ENCODE results near the gene CACNA1I.

The CACNA1I gene

DNA sequence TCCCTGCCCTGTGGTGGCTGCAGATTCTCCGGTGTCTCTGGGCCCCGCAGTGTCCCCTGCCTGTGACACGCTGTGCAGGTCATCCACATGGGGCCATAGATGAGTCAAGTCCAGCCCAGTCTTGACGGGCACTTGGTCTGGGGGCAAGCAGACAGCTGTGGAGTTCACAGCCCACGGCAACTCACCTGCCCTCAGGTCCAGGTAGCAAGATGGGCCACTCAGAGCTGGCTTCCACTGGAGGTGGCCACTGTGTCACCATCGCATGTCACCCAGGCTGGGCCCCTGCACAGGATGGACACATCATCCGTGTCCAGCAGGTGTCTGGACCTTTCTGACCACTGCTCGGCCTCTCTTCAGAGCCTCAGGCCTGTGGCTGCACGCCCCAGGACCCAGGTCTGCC is 109.9 kb downstream of the CACNA1I start:
- Histone ChIP-seq H3K27ac (ENCODE audit: insufficient read depth, low read length, poor library complexity, severe bottlenecking) (no peak overlapping the region), H3K4me3 (ENCODE audit: insufficient read depth, low read depth, low read length, poor library complexity, severe bottlenecking) (no peak overlapping the region), H3K27me3 (replicated peaks; ENCODE audit: control insufficient read depth, insufficient read depth, low read length, poor library complexity, severe bottlenecking) (no peaks in the 10 kb centered on the region), H3K9me3 (ENCODE audit: control insufficient read depth, low read length) (no peaks in the 10 kb centered on the region), H3K4me1 (ENCODE audit: control insufficient read depth, insufficient read depth, low read length, poor library complexity, severe bottlenecking) (no peaks in the 10 kb centered on the region), H3K36me3 (ENCODE audit: control insufficient read depth, insufficient read depth, low read length) (peaks cover 16% of the 10 kb centered on the region)
- DNase-seq = no peak

DNA sequence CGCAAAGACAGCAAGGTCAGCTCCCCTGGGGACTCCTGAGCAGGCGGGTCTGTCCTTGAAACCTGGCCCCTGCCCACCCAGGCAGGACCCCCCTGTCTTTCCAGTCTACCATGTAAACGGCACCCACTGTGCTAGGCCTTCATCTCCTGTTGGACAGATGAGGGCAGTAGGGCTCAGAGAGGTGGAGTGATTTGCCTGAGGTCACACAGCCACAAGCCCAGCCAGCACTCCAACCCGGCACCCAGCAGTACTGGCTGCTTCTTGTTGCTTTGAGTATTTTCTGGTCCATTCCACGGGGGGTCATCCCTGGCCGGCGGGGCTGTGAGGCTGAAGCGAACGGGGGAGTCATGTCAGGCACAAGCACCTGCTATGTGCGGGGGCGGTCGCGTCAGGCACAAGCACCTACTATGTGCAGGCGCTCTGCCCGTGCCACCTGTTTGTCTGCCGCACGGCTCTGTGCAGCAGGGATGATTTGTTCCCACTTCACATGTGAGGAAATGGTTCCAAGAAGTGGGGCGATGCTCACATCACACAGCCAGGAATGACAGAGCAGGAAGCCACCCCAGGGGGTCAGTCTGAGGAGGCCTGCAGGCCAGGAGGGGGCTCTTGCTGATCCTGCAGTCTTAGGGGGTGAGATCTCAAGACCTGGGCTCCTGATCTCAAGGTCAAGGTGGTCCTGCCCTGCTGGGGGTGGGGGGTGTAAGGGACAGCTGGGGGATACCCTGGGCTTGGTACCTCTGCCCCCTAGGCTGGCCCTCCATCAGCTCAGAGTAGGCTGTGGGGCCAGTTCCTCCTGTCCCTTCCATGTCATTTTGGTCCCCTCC is 110.7 kb downstream of the CACNA1I start:
- Histone ChIP-seq H3K9me3 (ENCODE audit: control insufficient read depth, low read length) (no peaks in the 10 kb centered on the region), H3K4me1 (ENCODE audit: control insufficient read depth, insufficient read depth, low read length, poor library complexity, severe bottlenecking) (no peaks in the 10 kb centered on the region), H3K27me3 (replicated peaks; ENCODE audit: control insufficient read depth, insufficient read depth, low read length, poor library complexity, severe bottlenecking) (no peaks in the 10 kb centered on the region), H3K36me3 (ENCODE audit: control insufficient read depth, insufficient read depth, low read length) (peaks cover 16% of the 10 kb centered on the region), H3K4me3 (ENCODE audit: insufficient read depth, low read depth, low read length, poor library complexity, severe bottlenecking) (no peak overlapping the region), H3K27ac (ENCODE audit: insufficient read depth, low read length, poor library complexity, severe bottlenecking) (no peak overlapping the region)
- no peak for DNase-seq

DNA sequence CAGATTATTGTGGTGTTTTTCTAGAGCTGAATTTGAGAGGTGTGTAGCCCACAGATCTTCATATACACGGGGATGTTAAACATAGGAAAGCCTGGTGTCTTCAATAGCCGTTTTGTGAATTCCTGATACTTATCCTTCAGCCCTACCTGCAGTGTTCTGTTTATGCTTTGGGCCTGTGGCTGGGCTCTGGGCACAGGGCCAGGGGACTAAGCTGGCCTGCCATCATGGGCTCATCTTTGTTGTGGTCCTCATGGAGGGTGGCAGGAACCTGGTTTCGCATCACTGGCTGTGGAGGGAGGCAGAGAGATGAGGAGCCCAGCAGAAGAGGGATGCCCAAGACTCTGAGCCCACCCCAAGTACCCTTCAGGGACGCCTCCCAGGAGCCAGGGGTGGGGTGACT is 112.4 kb downstream of the CACNA1I start:
- Histone ChIP-seq H3K27ac (ENCODE audit: insufficient read depth, low read length, poor library complexity, severe bottlenecking) (no peak overlapping the region), H3K9me3 (ENCODE audit: control insufficient read depth, low read length) (no peaks in the 10 kb centered on the region), H3K4me1 (ENCODE audit: control insufficient read depth, insufficient read depth, low read length, poor library complexity, severe bottlenecking) (no peaks in the 10 kb centered on the region), H3K27me3 (replicated peaks; ENCODE audit: control insufficient read depth, insufficient read depth, low read length, poor library complexity, severe bottlenecking) (no peaks in the 10 kb centered on the region), H3K4me3 (ENCODE audit: insufficient read depth, low read depth, low read length, poor library complexity, severe bottlenecking) (no peak overlapping the region), H3K36me3 (ENCODE audit: control insufficient read depth, insufficient read depth, low read length) (peaks cover 16% of the 10 kb centered on the region)
- no peak for DNase-seq

DNA sequence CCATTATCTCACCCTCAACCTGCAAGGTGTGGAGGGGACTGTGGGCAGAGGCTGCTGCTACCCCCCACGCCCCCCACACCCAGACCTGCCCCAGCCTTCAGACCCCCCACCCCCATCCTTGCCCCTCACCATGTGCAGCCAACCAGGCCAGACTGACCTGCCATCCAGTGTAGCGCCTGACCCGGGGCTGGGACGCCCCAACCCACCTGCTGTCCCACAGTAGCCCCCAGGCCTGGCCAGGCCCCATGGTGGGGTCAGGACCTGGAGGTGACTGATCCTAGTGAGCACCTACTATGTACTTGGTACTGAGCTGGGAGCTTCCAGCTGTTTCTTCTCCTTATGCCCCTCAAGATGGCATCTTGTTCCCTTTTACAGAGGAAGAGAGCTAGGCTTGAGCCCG is 113.1 kb downstream of the CACNA1I start:
- H3K4me1 ChIP-seq (ENCODE audit: control insufficient read depth, insufficient read depth, low read length, poor library complexity, severe bottlenecking) = no peaks in the 10 kb centered on the region
- H3K27me3 ChIP-seq (replicated peaks; ENCODE audit: control insufficient read depth, insufficient read depth, low read length, poor library complexity, severe bottlenecking) = no peaks in the 10 kb centered on the region
- H3K4me3 ChIP-seq (ENCODE audit: insufficient read depth, low read depth, low read length, poor library complexity, severe bottlenecking) = no peak overlapping the region
- H3K27ac ChIP-seq (ENCODE audit: insufficient read depth, low read length, poor library complexity, severe bottlenecking) = no peak overlapping the region
- no peaks in the 10 kb centered on the region for H3K9me3 ChIP-seq (ENCODE audit: control insufficient read depth, low read length)
- DNase-seq = no peak
- H3K36me3 ChIP-seq (ENCODE audit: control insufficient read depth, insufficient read depth, low read length) = peaks cover 16% of the 10 kb centered on the region

DNA sequence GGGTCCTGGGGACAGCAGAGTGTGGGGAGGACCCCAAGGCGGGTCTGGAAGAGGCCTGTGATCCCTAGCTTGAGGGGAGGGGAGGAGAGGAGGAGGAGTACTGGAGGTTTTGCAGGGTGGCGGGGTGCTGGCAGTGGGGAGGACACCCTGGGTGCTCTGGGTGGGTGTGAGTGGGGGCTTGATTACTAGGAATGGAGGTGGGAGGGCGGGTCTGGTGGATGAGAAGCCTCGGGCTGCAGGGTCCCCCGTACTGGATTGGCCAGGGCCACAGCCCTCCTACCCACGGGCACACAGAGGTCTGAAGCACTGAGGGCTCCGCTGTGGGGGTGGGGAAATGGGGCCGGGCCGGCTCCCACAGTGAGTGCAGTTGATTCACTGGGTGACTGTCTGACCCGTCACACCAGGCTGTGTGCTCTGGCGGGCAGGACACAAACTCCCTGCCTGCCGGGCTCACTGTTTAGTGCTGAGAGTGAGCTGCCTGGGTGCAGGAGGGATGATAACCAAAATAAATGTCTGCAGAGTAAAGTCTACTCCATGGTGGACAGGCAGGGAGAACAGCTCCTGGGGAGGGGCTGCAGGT is 114.2 kb downstream of the CACNA1I start:
- Histone ChIP-seq H3K27me3 (replicated peaks; ENCODE audit: control insufficient read depth, insufficient read depth, low read length, poor library complexity, severe bottlenecking) (no peaks in the 10 kb centered on the region), H3K27ac (ENCODE audit: insufficient read depth, low read length, poor library complexity, severe bottlenecking) (no peak overlapping the region), H3K4me1 (ENCODE audit: control insufficient read depth, insufficient read depth, low read length, poor library complexity, severe bottlenecking) (no peaks in the 10 kb centered on the region), H3K9me3 (ENCODE audit: control insufficient read depth, low read length) (no peaks in the 10 kb centered on the region), H3K36me3 (ENCODE audit: control insufficient read depth, insufficient read depth, low read length) (peaks cover 12% of the 10 kb centered on the region), H3K4me3 (ENCODE audit: insufficient read depth, low read depth, low read length, poor library complexity, severe bottlenecking) (no peak overlapping the region)
- no peak for DNase-seq

DNA sequence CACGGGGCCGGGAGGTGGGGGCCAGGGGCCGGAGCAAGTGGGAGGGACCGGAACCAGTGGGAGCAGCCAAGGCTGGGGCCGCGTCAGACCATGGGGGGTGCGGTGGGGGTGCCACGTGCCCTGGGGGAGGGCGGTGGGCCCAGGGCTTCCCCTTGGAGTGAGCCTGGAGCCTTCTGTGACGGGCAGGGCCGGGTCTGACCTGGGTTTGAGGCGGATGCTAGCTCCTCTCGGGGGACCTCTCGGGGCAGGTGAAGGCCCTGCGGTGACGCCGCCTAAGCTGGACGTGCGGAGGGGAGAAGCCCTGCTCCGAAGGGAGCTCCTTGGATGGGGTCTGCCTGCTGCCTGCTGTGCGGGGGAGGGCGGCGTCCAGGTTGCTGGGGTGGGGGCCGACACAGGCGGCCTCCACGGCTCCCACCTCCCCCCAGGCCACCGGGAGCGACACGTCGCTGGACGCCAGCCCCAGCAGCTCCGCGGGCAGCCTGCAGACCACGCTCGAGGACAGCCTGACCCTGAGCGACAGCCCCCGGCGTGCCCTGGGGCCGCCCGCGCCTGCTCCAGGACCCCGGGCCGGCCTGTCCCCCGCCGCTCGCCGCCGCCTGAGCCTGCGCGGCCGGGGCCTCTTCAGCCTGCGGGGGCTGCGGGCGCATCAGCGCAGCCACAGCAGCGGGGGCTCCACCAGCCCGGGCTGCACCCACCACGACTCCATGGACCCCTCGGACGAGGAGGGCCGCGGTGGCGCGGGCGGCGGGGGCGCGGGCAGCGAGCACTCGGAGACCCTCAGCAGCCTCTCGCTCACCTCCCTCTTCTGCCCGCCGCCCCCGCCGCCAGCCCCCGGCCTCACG is 115.0 kb downstream of the CACNA1I start:
- DNase-seq = no peak
- H3K36me3 ChIP-seq (ENCODE audit: control insufficient read depth, insufficient read depth, low read length) = peaks cover 12% of the 10 kb centered on the region
- H3K27ac ChIP-seq (ENCODE audit: insufficient read depth, low read length, poor library complexity, severe bottlenecking) = no peak overlapping the region
- H3K4me1 ChIP-seq (ENCODE audit: control insufficient read depth, insufficient read depth, low read length, poor library complexity, severe bottlenecking) = no peaks in the 10 kb centered on the region
- H3K4me3 ChIP-seq (ENCODE audit: insufficient read depth, low read depth, low read length, poor library complexity, severe bottlenecking) = no peak overlapping the region
- H3K9me3 ChIP-seq (ENCODE audit: control insufficient read depth, low read length) = no peaks in the 10 kb centered on the region
- no peaks in the 10 kb centered on the region for H3K27me3 ChIP-seq (replicated peaks; ENCODE audit: control insufficient read depth, insufficient read depth, low read length, poor library complexity, severe bottlenecking)

DNA sequence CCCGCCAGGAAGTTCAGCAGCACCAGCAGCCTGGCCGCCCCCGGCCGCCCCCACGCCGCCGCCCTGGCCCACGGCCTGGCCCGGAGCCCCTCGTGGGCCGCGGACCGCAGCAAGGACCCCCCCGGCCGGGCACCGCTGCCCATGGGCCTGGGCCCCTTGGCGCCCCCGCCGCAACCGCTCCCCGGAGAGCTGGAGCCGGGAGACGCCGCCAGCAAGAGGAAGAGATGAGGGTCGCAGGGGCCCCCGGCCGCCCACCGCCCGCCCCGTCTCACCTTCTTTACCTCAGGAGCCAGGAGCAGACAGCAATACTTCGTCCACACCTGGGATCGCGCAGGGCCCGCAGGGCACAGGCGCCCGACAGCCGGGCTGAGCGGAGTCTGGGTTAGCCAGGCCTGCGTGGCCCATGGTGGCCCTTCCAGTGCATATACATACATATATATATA is 115.6 kb downstream of the CACNA1I start:
- Histone ChIP-seq H3K27me3 (replicated peaks; ENCODE audit: control insufficient read depth, insufficient read depth, low read length, poor library complexity, severe bottlenecking) (no peaks in the 10 kb centered on the region), H3K4me1 (ENCODE audit: control insufficient read depth, insufficient read depth, low read length, poor library complexity, severe bottlenecking) (no peaks in the 10 kb centered on the region), H3K36me3 (ENCODE audit: control insufficient read depth, insufficient read depth, low read length) (peaks cover 7% of the 10 kb centered on the region), H3K27ac (ENCODE audit: insufficient read depth, low read length, poor library complexity, severe bottlenecking) (no peak overlapping the region), H3K4me3 (ENCODE audit: insufficient read depth, low read depth, low read length, poor library complexity, severe bottlenecking) (no peak overlapping the region), H3K9me3 (ENCODE audit: control insufficient read depth, low read length) (no peaks in the 10 kb centered on the region)
- no peak for DNase-seq

DNA sequence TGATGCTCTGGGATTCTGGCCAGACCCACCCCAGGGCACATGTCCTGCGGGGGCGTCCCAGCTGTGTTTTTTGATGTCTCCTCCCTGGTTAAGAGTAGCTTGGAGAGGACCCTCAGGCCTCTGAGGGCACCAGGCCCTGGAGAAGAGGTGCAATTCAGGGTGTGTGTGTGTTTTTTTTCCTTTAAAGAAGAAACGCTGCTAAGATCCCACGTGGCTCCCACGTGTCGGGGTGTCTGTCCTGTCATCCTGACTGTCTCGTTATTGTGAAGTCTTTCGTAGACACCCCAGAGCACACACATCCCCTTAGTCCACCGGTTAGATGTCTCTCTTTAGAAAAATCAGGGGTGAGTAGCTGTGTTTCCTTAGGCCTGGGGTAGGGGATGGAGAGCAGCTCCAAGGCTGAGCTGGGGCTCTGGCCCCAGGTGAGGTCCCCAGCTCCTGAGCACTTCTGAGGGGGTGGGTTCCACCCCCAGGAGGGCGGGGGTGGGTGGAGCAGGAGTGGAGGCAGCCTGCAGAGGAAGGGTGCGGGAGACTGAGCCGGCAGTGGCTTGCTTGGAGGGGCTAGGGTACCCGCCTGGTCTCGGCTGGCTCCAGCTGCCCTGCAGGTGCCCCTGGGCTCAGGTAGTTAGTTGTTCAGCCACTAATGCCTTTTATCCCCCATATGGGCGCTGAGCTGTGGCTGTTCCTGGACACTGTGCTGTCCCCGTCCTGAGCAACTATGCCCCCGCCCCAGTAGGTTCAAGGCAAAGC is 116.4 kb downstream of the CACNA1I start:
- Histone ChIP-seq H3K4me1 (ENCODE audit: control insufficient read depth, insufficient read depth, low read length, poor library complexity, severe bottlenecking) (no peaks in the 10 kb centered on the region), H3K27me3 (replicated peaks; ENCODE audit: control insufficient read depth, insufficient read depth, low read length, poor library complexity, severe bottlenecking) (no peaks in the 10 kb centered on the region)
- no peak for DNase-seq

DNA sequence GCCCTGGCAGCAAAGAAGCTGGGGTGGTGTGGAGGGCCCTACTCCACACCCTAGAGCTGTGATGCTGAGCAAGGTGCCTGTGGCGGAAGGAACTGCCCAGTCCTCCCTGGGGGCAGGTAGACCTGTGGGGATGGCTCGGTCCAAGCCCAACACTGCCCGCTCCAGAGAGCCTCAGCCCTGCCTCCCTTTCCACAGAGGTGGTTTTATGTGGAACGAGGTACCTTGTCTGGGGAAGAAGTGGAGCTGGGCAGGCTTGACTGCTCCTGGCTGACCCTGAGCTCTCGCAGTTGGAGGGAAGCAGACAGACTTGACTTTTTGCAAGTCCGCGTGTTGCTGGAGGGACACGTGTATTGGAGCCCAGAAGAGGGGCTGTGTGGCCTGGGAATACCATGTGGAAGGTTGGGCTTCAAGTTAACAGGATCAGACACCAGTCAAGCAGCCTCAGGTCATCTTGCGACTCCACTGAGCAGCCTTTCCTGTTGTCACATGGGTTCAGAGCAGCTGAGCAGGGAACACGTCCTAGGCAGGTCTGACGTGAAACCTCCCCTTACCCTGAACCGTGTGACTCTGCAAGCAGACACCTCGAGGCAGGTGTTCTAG is 117.7 kb downstream of the CACNA1I start:
- no peaks in the 10 kb centered on the region for H3K4me1 ChIP-seq (ENCODE audit: control insufficient read depth, insufficient read depth, low read length, poor library complexity, severe bottlenecking)
- DNase-seq = no peak
- no peak overlapping the region for H3K27ac ChIP-seq (ENCODE audit: insufficient read depth, low read length, poor library complexity, severe bottlenecking)
- no peak overlapping the region for H3K4me3 ChIP-seq (ENCODE audit: insufficient read depth, low read depth, low read length, poor library complexity, severe bottlenecking)
- H3K36me3 ChIP-seq (ENCODE audit: control insufficient read depth, insufficient read depth, low read length) = no peaks in the 10 kb centered on the region
- no peaks in the 10 kb centered on the region for H3K27me3 ChIP-seq (replicated peaks; ENCODE audit: control insufficient read depth, insufficient read depth, low read length, poor library complexity, severe bottlenecking)
- H3K9me3 ChIP-seq (ENCODE audit: control insufficient read depth, low read length) = no peaks in the 10 kb centered on the region

More for the DNA sequence above, 116.4 kb downstream of the CACNA1I start:
- Histone ChIP-seq H3K4me3 (ENCODE audit: insufficient read depth, low read depth, low read length, poor library complexity, severe bottlenecking) (no peak overlapping the region), H3K9me3 (ENCODE audit: control insufficient read depth, low read length) (no peaks in the 10 kb centered on the region), H3K36me3 (ENCODE audit: control insufficient read depth, insufficient read depth, low read length) (no peaks in the 10 kb centered on the region), H3K27ac (ENCODE audit: insufficient read depth, low read length, poor library complexity, severe bottlenecking) (no peak overlapping the region)
